ENCODE data around the gene SLC25A1.

The SLC25A1 gene

GRCh38 chr22:19133561-19133960 lies 45.0 kb downstream of the SLC25A1 start:
- in situ Hi-C loops (cut with HindIII; ENCODE audit: low sequenced_read_pairs): no loop called here
- no peak for TF ChIP-seq CTCF (IDR thresholded peaks at IDR 0.05; ENCODE audit: low read depth, low read length, missing control alignments)
- no peak overlapping the region for H3K4me3 ChIP-seq (ENCODE audit: low read depth, low read length)
- DNase-seq (ENCODE audit: low read depth): no peak

DNA sequence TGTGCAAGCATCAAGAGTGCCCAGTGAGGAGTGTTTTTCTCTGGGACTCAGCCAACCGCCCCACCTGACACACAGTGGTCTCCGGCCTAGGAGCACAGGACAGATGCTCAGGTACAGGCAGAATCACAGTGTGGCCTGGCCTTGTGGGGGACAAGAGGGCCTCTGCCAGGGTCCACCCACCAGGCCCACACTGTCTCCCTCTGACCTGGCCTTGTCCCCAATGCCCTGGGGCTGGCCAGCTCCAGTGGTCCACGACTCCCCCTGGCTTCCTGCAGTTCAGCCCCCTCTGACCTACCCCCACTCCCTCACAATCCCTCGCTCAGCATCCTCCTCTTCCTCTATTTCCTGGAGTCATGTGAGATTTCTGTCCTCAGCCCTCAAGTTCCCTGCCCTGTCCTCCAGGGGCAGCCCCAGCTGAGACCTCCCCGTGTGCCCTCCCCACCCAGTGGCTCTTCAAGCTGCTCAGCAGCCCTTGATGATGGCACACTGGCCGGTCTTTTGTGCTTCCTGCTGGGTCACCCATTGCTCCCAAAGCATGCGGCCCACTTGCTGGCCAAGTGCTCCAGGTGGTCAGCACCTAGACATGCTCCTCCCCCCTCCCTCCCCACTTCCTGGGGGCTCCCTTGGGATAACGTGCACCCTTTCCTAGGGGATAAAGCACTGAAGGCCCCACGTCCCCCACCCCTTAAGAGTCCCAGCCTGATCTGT lies 45.7 kb downstream of the SLC25A1 start:
- no peak overlapping the region for H3K4me3 ChIP-seq (ENCODE audit: low read depth, low read length)
- in situ Hi-C loops (cut with HindIII; ENCODE audit: low sequenced_read_pairs): no loop called here
- no peak for TF ChIP-seq CTCF (IDR thresholded peaks at IDR 0.05; ENCODE audit: low read depth, low read length, missing control alignments)
- no peak for DNase-seq (ENCODE audit: low read depth)

- DNase-seq (ENCODE audit: low read depth): no peak
- H3K4me3 ChIP-seq (ENCODE audit: low read depth, low read length): no peak overlapping the region
- TF ChIP-seq CTCF (IDR thresholded peaks at IDR 0.05; ENCODE audit: low read depth, low read length, missing control alignments): no peak
- in situ Hi-C loops (cut with HindIII; ENCODE audit: low sequenced_read_pairs): no loop called here
Measured at GRCh38 chr22:19132153-19132552, 46.4 kb downstream of the SLC25A1 start.

- no peak overlapping the region for H3K4me3 ChIP-seq (ENCODE audit: low read depth, low read length)
- no peak for DNase-seq (ENCODE audit: low read depth)
- TF ChIP-seq CTCF (IDR thresholded peaks at IDR 0.05; ENCODE audit: low read depth, low read length, missing control alignments): no peak
- in situ Hi-C loops (cut with HindIII; ENCODE audit: low sequenced_read_pairs): no loop called here
Measured at GRCh38 chr22:19131685-19132015, 46.9 kb downstream of the SLC25A1 start.

DNA sequence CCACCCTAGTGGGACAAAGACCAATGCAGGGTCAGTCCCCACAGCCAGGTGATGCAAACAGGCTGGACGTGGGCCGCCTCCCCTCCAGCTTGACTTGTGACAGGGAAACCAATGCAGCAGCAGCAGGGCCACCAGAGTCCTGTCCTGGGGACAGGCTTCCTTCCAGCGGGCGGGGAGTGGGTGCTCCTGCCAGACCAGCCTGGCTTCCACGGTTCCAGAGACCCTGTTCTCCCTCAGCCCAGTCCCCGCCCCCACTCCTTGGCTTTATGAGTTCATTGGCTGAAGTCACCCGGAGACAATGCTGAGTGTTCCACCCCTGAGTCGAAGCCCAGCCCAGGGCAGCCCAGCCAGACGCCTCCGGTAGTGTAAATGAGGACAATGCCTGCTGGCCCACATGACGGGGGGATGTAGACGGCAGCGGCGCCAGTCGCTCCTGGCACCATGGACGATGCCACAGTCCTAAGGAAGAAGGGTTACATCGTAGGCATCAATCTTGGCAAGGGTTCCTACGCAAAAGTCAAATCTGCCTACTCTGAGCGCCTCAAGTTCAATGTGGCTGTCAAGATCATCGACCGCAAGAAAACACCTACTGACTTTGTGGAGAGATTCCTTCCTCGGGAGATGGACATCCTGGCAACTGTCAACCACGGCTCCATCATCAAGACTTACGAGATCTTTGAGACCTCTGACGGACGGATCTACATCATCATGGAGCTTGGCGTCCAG lies 47.4 kb downstream of the SLC25A1 start, which contains the start of gene TSSK2:
Gene TSSK2, plus strand, starts transcription at position 350 of the 726 bp plus-strand sequence. Its CDS starts 92 bp downstream, at position 442.
- TF ChIP-seq CTCF (IDR thresholded peaks at IDR 0.05; ENCODE audit: low read depth, low read length, missing control alignments): no peak
- no peak within 1 kb of the TSS for H3K4me3 ChIP-seq (ENCODE audit: low read depth, low read length)
- no peak for DNase-seq (ENCODE audit: low read depth)
- in situ Hi-C loops (cut with HindIII; ENCODE audit: low sequenced_read_pairs): no loop called here

- in situ Hi-C loops (cut with HindIII; ENCODE audit: low sequenced_read_pairs): no loop called here
Measured at GRCh38 chr22:19129871-19130270, 48.7 kb downstream of the SLC25A1 start.

More at GRCh38 chr22:19129871-19130270, 48.7 kb downstream of the SLC25A1 start:
- no peak for TF ChIP-seq CTCF (IDR thresholded peaks at IDR 0.05; ENCODE audit: low read depth, low read length, missing control alignments)
- H3K4me3 ChIP-seq (ENCODE audit: low read depth, low read length): no peak overlapping the region
- DNase-seq (ENCODE audit: low read depth): no peak

Data from astrocyte of the cerebellum (primary cell).